ENCODE measurements around the gene CDH12.

The CDH12 gene

DNA sequence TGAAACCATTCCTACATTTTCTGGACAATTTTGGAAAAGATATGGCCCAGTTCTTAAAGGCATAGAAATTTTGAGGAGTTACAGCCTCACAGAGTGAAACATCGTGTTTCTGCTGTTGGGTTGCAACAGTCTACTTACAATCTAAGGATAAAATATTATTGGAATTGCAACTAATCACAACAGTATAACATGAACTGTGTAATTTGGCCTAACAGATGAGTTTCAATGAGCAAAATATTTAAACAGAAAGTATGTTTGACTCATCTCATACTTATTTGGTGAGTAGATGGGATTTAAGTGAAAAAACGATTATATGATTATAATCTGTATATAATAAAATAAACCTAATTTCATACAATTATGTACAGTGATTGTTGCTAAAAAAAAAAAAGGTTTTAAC is 1061.8 kb downstream of the CDH12 start:
- Histone ChIP-seq H3K9me2 (replicated peaks; ENCODE audit: insufficient read depth, low read length) (no peaks in the 10 kb centered on the region), H4K20me1 (ENCODE audit: low read depth, low read length) (no peaks in the 10 kb centered on the region), H3K36me3 (ENCODE audit: low read length) (no peaks in the 10 kb centered on the region), H3F3A (ENCODE audit: insufficient read depth) (no peaks in the 10 kb centered on the region), H3K4me2 (ENCODE audit: low read depth, low read length, poor library complexity, severe bottlenecking) (no peak overlapping the region), H2AFZ (ENCODE audit: low read depth, low read length, severe bottlenecking) (peak overlapping the region; percentile 72), H3K79me2 (ENCODE audit: insufficient read depth, low read length) (no peaks in the 10 kb centered on the region), H3K9me3 (ENCODE audit: insufficient read depth, low read length) (no peaks in the 10 kb centered on the region), H3K27ac (ENCODE audit: low read depth, low read length) (no peak overlapping the region), H3K4me3 (ENCODE audit: insufficient read depth, low read length, poor library complexity, severe bottlenecking) (no peak overlapping the region), H3K9ac (ENCODE audit: low read length) (no peak overlapping the region), H3K27me3 (ENCODE audit: low read length) (no peaks in the 10 kb centered on the region)
- no peak for TF ChIP-seq EZH2phosphoT487 (conservative IDR thresholded peaks at IDR 0.05; ENCODE audit: low read length)
- TF ChIP-seq, protein P1, sequence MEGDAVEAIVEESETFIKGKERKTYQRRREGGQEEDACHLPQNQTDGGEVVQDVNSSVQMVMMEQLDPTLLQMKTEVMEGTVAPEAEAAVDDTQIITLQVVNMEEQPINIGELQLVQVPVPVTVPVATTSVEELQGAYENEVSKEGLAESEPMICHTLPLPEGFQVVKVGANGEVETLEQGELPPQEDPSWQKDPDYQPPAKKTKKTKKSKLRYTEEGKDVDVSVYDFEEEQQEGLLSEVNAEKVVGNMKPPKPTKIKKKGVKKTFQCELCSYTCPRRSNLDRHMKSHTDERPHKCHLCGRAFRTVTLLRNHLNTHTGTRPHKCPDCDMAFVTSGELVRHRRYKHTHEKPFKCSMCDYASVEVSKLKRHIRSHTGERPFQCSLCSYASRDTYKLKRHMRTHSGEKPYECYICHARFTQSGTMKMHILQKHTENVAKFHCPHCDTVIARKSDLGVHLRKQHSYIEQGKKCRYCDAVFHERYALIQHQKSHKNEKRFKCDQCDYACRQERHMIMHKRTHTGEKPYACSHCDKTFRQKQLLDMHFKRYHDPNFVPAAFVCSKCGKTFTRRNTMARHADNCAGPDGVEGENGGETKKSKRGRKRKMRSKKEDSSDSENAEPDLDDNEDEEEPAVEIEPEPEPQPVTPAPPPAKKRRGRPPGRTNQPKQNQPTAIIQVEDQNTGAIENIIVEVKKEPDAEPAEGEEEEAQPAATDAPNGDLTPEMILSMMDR (IDR thresholded peaks at IDR 0.05; ENCODE audit: insufficient read depth, low read length, poor library complexity, severe bottlenecking) = no peak

DNA sequence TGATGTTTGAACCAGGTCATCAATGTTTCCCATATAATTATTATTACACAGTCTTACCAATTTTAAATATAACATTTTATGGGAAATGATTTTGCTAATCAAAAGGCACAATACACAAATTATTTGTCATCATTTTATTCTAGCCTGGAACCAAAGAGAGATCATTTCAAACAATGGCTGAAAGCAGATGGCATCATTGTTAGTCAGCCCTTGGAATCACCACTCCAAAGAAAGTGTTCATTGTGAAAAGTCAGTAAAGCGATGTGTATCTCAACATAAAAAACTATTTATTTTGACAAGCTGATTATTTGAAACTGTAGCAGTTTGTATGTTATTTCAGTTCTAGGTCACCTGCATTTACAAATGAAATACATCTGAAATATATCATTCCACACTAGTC is 1068.7 kb downstream of the CDH12 start:
- Histone ChIP-seq H3K9me2 (replicated peaks; ENCODE audit: insufficient read depth, low read length) (no peaks in the 10 kb centered on the region), H3K27me3 (ENCODE audit: low read length) (no peaks in the 10 kb centered on the region), H3K79me2 (ENCODE audit: insufficient read depth, low read length) (no peaks in the 10 kb centered on the region), H4K20me1 (ENCODE audit: low read depth, low read length) (no peaks in the 10 kb centered on the region), H3K9me3 (ENCODE audit: insufficient read depth, low read length) (no peaks in the 10 kb centered on the region), H3K4me2 (ENCODE audit: low read depth, low read length, poor library complexity, severe bottlenecking) (no peak overlapping the region), H2AFZ (ENCODE audit: low read depth, low read length, severe bottlenecking) (peak overlapping the region; percentile 77), H3K36me3 (ENCODE audit: low read length) (no peaks in the 10 kb centered on the region), H3K27ac (ENCODE audit: low read depth, low read length) (no peak overlapping the region), H3K9ac (ENCODE audit: low read length) (no peak overlapping the region), H3F3A (ENCODE audit: insufficient read depth) (no peaks in the 10 kb centered on the region), H3K4me3 (ENCODE audit: insufficient read depth, low read length, poor library complexity, severe bottlenecking) (no peak overlapping the region)
- TF ChIP-seq, protein P1 (IDR thresholded peaks at IDR 0.05; ENCODE audit: insufficient read depth, low read length, poor library complexity, severe bottlenecking) = no peak
- no peak for TF ChIP-seq EZH2phosphoT487 (conservative IDR thresholded peaks at IDR 0.05; ENCODE audit: low read length)

DNA sequence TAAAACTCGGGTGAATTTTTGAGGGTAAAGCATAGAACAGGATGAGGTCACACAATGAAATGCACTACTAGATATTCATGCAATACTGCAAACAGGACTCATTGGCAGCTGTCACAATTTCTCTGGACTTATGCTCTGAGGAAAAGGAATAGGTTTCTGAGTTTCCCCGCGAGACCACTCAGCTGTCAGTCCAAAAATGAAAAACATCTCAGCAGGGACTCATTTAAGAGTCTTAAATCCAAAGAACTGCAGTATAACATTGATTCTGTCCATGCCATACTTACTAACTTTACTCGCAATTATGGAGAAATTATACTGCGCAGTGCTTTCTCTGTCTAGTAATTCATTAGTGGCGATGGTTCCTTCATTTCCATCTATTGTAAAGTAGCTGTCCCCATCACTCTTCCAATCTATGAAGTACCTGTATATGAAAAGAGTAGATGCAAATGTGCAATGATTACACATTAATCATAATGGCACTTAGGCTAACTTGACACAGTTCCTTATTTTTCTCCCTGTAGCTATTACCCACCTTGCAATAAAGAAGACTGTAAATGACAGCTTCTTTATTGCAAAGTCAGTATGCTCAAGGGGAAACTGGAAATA is 1070.0 kb downstream of the CDH12 start:
- Histone ChIP-seq H4K20me1 (ENCODE audit: low read depth, low read length) (no peaks in the 10 kb centered on the region), H3K27me3 (ENCODE audit: low read length) (no peaks in the 10 kb centered on the region), H3F3A (ENCODE audit: insufficient read depth) (no peaks in the 10 kb centered on the region), H3K79me2 (ENCODE audit: insufficient read depth, low read length) (no peaks in the 10 kb centered on the region), H3K9me2 (replicated peaks; ENCODE audit: insufficient read depth, low read length) (no peaks in the 10 kb centered on the region), H3K4me3 (ENCODE audit: insufficient read depth, low read length, poor library complexity, severe bottlenecking) (no peak overlapping the region), H2AFZ (ENCODE audit: low read depth, low read length, severe bottlenecking) (no peak overlapping the region), H3K27ac (ENCODE audit: low read depth, low read length) (no peak overlapping the region), H3K9ac (ENCODE audit: low read length) (no peak overlapping the region), H3K4me2 (ENCODE audit: low read depth, low read length, poor library complexity, severe bottlenecking) (no peak overlapping the region), H3K36me3 (ENCODE audit: low read length) (no peaks in the 10 kb centered on the region), H3K9me3 (ENCODE audit: insufficient read depth, low read length) (no peaks in the 10 kb centered on the region)
- TF ChIP-seq EZH2phosphoT487 (conservative IDR thresholded peaks at IDR 0.05; ENCODE audit: low read length) = no peak
- TF ChIP-seq, protein P1 (IDR thresholded peaks at IDR 0.05; ENCODE audit: insufficient read depth, low read length, poor library complexity, severe bottlenecking) = no peak
